HG03342 (cell line): ENCODE data around the gene OR51M1.
A peak's percentile ranks its signal among the peaks of the same experiment; 100 is the strongest.
"Not testable (repeated sequence)": the region's sequence is repeated elsewhere in the genome, so short reads cannot be mapped to it uniquely, and the experiment has no call there.

Source experiments
- ATAC-seq: cut with Tn5 transposase; IDR thresholded peaks from one replicate; pipeline ENCODE4 v1.9.1; 2021; ENCODE audit warnings: mild to moderate bottlenecking, moderate library complexity; ENCODE audit not compliant: unreplicated experiment

OR51M1 gene

GRCh38 chr11:5383576-5383975, at the start of gene OR51M1:
OR51M1 (plus strand) TSS chr11:5383812; CDS start chr11:5389399, 5,587 bp downstream.
- ATAC-seq: no peak

GRCh38 chr11:5335170-5335569, 48.4 kb upstream of the OR51M1 start:
- no peak for ATAC-seq

GRCh38 chr11:5336331-5336730, 47.3 kb upstream of the OR51M1 start:
- ATAC-seq: no peak

GRCh38 chr11:5337253-5337652, 46.4 kb upstream of the OR51M1 start:
- ATAC-seq: not testable (repeated sequence)

- ATAC-seq: peak; percentile 70
Measured at GRCh38 chr11:5339771-5340322, 43.8 kb upstream of the OR51M1 start.

- no peak for ATAC-seq
Measured at GRCh38 chr11:5343474-5344335, 39.9 kb upstream of the OR51M1 start, which contains the start of gene OR51B5. OR51B5 (minus strand) TSS chr11:5343524; CDS start chr11:5343524, 0 bp downstream.

GRCh38 chr11:5345831-5346230, 37.8 kb upstream of the OR51M1 start:
- ATAC-seq: no peak

GRCh38 chr11:5348551-5349194, 34.9 kb upstream of the OR51M1 start:
- ATAC-seq: no peak

GRCh38 chr11:5349550-5349949, 34.1 kb upstream of the OR51M1 start:
- no peak for ATAC-seq

- ATAC-seq: no peak
Measured at GRCh38 chr11:5351208-5351607, 32.4 kb upstream of the OR51M1 start, which contains the start of gene OR51B6. OR51B6 (plus strand) TSS chr11:5351508; CDS start chr11:5351508, 0 bp downstream.

GRCh38 chr11:5356031-5356430, 27.6 kb upstream of the OR51M1 start:
- not testable (repeated sequence) for ATAC-seq

GRCh38 chr11:5362017-5362625, 21.5 kb upstream of the OR51M1 start:
- no peak for ATAC-seq

- ATAC-seq: no peak
Measured at GRCh38 chr11:5363679-5364078, 19.9 kb upstream of the OR51M1 start.

GRCh38 chr11:5364214-5364613, 19.4 kb upstream of the OR51M1 start:
- ATAC-seq: no peak

GRCh38 chr11:5366365-5366764, 17.2 kb upstream of the OR51M1 start:
- ATAC-seq: not testable (repeated sequence)

- ATAC-seq: no peak
Measured at GRCh38 chr11:5366856-5367255, 16.8 kb upstream of the OR51M1 start.

- no peak for ATAC-seq
Measured at GRCh38 chr11:5367448-5368074, 16.1 kb upstream of the OR51M1 start.

- no peak for ATAC-seq
Measured at GRCh38 chr11:5368502-5369043, 15.0 kb upstream of the OR51M1 start.

GRCh38 chr11:5369789-5370188, 13.8 kb upstream of the OR51M1 start:
- ATAC-seq: no peak

- ATAC-seq: peak; percentile 94
Measured at GRCh38 chr11:5380740-5381342, 2.8 kb upstream of the OR51M1 start.
